Measurements from ENCODE around the gene TRIM4.

DNA sequence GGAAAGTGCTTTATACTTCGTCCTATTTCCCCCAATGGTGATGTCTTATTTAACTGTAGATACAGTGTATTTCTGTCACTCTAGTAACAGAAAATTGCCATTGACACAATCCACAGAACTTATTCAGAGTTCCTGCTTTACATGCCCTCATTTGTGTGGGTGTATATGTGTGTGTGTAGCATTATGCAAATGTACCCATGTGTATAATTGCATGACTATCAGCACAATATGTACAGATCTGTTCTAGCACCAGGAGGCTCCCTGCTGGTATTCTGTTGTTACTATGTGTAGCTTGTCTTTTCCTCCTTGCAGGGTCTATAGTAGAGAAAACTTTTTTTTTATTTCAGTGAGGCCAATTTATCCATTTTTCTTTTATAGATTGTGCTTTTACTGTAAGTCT is 75.0 kb downstream of the TRIM4 start:
- TF ChIP-seq, protein P1, sequence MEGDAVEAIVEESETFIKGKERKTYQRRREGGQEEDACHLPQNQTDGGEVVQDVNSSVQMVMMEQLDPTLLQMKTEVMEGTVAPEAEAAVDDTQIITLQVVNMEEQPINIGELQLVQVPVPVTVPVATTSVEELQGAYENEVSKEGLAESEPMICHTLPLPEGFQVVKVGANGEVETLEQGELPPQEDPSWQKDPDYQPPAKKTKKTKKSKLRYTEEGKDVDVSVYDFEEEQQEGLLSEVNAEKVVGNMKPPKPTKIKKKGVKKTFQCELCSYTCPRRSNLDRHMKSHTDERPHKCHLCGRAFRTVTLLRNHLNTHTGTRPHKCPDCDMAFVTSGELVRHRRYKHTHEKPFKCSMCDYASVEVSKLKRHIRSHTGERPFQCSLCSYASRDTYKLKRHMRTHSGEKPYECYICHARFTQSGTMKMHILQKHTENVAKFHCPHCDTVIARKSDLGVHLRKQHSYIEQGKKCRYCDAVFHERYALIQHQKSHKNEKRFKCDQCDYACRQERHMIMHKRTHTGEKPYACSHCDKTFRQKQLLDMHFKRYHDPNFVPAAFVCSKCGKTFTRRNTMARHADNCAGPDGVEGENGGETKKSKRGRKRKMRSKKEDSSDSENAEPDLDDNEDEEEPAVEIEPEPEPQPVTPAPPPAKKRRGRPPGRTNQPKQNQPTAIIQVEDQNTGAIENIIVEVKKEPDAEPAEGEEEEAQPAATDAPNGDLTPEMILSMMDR (IDR thresholded peaks at IDR 0.05; ENCODE audit: low read depth, low read length, poor library complexity, severe bottlenecking), result no peak
- no peak for TF ChIP-seq EZH2phosphoT487 (IDR thresholded peaks at IDR 0.05; ENCODE audit: borderline replicate concordance, low read length)
